Panc1 (cell line): Measurements from ENCODE around the gene ZNF569. TPM values are rescaled to one million over a fixed set of nuclear protein-coding genes. Genes with fewer than 3 reads are reported as not detected.
"Not testable (repeated sequence)": the region's sequence is repeated elsewhere in the genome, so short reads cannot be mapped to it uniquely, and the experiment has no call there.

Source experiments
- ATAC-seq: fragments of 200-7000 bp; cut with Tn5 transposase; 2 replicates; pipeline ENCODE4 v1.9.1; 2020; ENCODE audit warnings: mild to moderate bottlenecking, moderate library complexity
- BruUV-seq: library from RNA; stranded (reverse); fragments of 400-500 nt; replicated peaks from 2 replicates; lab custom pipeline; 2021; lab: Mats Ljungman, UMichigan
- CTCF ChIA-PET: fragments of 300-600 bp; sonication (Branson Sonifier 250); formaldehyde crosslinking; loops from one replicate; lab custom pipeline; 2022; ENCODE audit warnings: antibody characterized with exemption; lab: Charles Lee
- POLR2A ChIA-PET: fragments of 300-600 bp; sonication (Branson Sonifier 250); formaldehyde crosslinking; loops from one replicate; lab custom pipeline; 2022; ENCODE audit warnings: antibody characterized with exemption; lab: Charles Lee
- DNase-seq: peaks from one replicate; pipeline ENCODE4 v3.0.0-alpha.2; 2010; ENCODE audit warnings: low read depth, low spot score
- H3K27ac ChIP-seq: 2 replicates; pipeline ENCODE4 v1.5.1; 2011; ENCODE audit warnings: mild to moderate bottlenecking, low read length, inconsistent platforms
- H3K27me3 ChIP-seq: fragments of 200-500 bp; sonication (Bioruptor generic); 2 replicates; pipeline ENCODE4 v1.6.0; 2014; ENCODE audit warnings: low read length, inconsistent platforms; ENCODE audit not compliant: control insufficient read depth, insufficient read depth
- H3K36me3 ChIP-seq: fragments of 200-500 bp; sonication (Bioruptor generic); 2 replicates; pipeline ENCODE4 v1.5.1; 2014; ENCODE audit warnings: inconsistent platforms, mild to moderate bottlenecking, low read length, moderate library complexity; ENCODE audit not compliant: control insufficient read depth, insufficient read depth
- H3K4me1 ChIP-seq: 2 replicates; pipeline ENCODE4 v1.5.1; 2011; ENCODE audit warnings: inconsistent platforms, mild to moderate bottlenecking, low read length, moderate library complexity; ENCODE audit not compliant: control insufficient read depth, insufficient read depth
- H3K4me3 ChIP-seq, 2 experiments: 2 replicates each; pipeline ENCODE4 v1.5.1; 2011 to 2012; ENCODE audit warnings: low read depth in 2 of 2, low read length in 2 of 2, mild to moderate bottlenecking in 2 of 2, inconsistent platforms in 1 of 2, moderate library complexity in 1 of 2
- H3K9me3 ChIP-seq: fragments of 200-500 bp; sonication (Bioruptor generic); 2 replicates; pipeline ENCODE4 v1.5.1; 2014; ENCODE audit warnings: low read depth, mild to moderate bottlenecking, inconsistent platforms, low read length, moderate library complexity; ENCODE audit not compliant: control insufficient read depth, insufficient read depth
- CTCF ChIP-seq: fragments of 450-650 bp; IDR thresholded peaks from 2 replicates; pipeline ENCODE4 v1.5.1; 2017; ENCODE audit warnings: mild to moderate bottlenecking
- POLR2AphosphoS5 ChIP-seq: IDR thresholded peaks from 2 replicates; pipeline ENCODE4 v1.6.1; 2012; ENCODE audit warnings: mild to moderate bottlenecking, low read depth, low read length, moderate library complexity
- REST ChIP-seq, 2 experiments: IDR thresholded peaks; 2 replicates each; pipeline ENCODE4 v1.6.1; 2011 to 2012; ENCODE audit warnings: low read depth in 2 of 2, control low read depth in 1 of 2, low read length in 1 of 2, mild to moderate bottlenecking in 1 of 2, moderate library complexity in 1 of 2; ENCODE audit not compliant: insufficient read depth in 1 of 2
- SIN3A ChIP-seq: IDR thresholded peaks from 2 replicates; pipeline ENCODE4 v1.6.1; 2012; ENCODE audit warnings: low read depth, mild to moderate bottlenecking, low read length, moderate library complexity, borderline replicate concordance; ENCODE audit not compliant: insufficient read depth
- TCF7L2 ChIP-seq: IDR thresholded peaks from 2 replicates; pipeline ENCODE4 v1.6.1; 2011; ENCODE audit warnings: mild to moderate bottlenecking, low read depth, low read length, inconsistent platforms
- in situ Hi-C: cut with HindIII; loops from 2 replicates; pipeline ENCODE4 v1.10.0; 2016; ENCODE audit warnings: low sequenced_read_pairs, low pct_unique_long_range_greater_than_20kb
- intact Hi-C: fragments of 100-400 bp; cut with micrococcal nuclease; formaldehyde crosslinking; loops from one replicate; pipeline ENCODE4 v1.10.0; 2022; ENCODE audit not compliant: unreplicated experiment
- total RNA-seq: library from RNA; stranded (reverse); gene quantifications from one replicate; pipeline ENCODE4 v1.2.1, GENCODE V29; 2021; ENCODE audit not compliant: unreplicated experiment

ZNF569 gene
- total RNA-seq, 1 experiment from 2014 or later: 15.6 TPM

GRCh38 chr19:37403403-37403802, 63.8 kb downstream of the ZNF569 start:
- no peak for TF ChIP-seq SIN3A
- TF ChIP-seq POLR2AphosphoS5: no peak
- no peak for TF ChIP-seq TCF7L2
- no peak for TF ChIP-seq CTCF
- TF ChIP-seq REST (IDR thresholded peaks at IDR 0.05; ENCODE audit: insufficient read depth in 1 of 2, low read depth in 2 of 2, low read length in 1 of 2): no peak
- BruUV-seq: no TSS peak
- Histone ChIP-seq H3K9me3 (peaks cover 43% of the 10 kb centered on the region; the same call in 1 of the 2 replicates), H3K27ac (no peak overlapping the region), H3K4me3 (no peak overlapping the region), H3K36me3 (no peaks in the 10 kb centered on the region), H3K27me3 (no peaks in the 10 kb centered on the region), H3K4me1 (no peaks in the 10 kb centered on the region)
- DNase-seq (no peak), ATAC-seq (no peak)
- ChIA-PET POLR2A (no interaction called here), CTCF (no interaction called here)
- in situ Hi-C loops (no loop called here), intact Hi-C loops (no loop called here)

GRCh38 chr19:37401078-37401477, 66.2 kb downstream of the ZNF569 start:
- Histone ChIP-seq H3K36me3 (no peaks in the 10 kb centered on the region), H3K4me1 (no peaks in the 10 kb centered on the region), H3K27me3 (no peaks in the 10 kb centered on the region), H3K27ac (no peak overlapping the region), H3K9me3 (peaks cover 33% of the 10 kb centered on the region; the same call in 1 of the 2 replicates), H3K4me3 (no peak overlapping the region)
- ChIA-PET CTCF (no interaction called here), POLR2A (no interaction called here)
- in situ Hi-C loops: no loop called here
- DNase-seq: no peak
- TF ChIP-seq POLR2AphosphoS5: no peak
- TF ChIP-seq SIN3A: no peak
- TF ChIP-seq TCF7L2: no peak
- TF ChIP-seq CTCF: no peak
- no peak for TF ChIP-seq REST (IDR thresholded peaks at IDR 0.05; ENCODE audit: insufficient read depth in 1 of 2, low read depth in 2 of 2, low read length in 1 of 2)
- intact Hi-C loops: no loop called here
- no TSS peak for BruUV-seq
- no peak for ATAC-seq

GRCh38 chr19:37391399-37391798, 75.8 kb downstream of the ZNF569 start:
- H3K4me3 ChIP-seq, H3K27me3 ChIP-seq, H3K36me3 ChIP-seq, DNase-seq, H3K4me1 ChIP-seq, CTCF ChIA-PET, H3K27ac ChIP-seq, BruUV-seq, in situ Hi-C loops, intact Hi-C loops, ATAC-seq, POLR2A ChIA-PET: not testable (repeated sequence)
- peaks cover 82% of the 10 kb centered on the region for H3K9me3 ChIP-seq
